Epithelial cell of esophagus (primary cell): ENCODE results near the gene RAMACL.

ENCODE experiments used
- DNase-seq: peaks from one replicate; pipeline ENCODE4 v3.0.0; 2010; ENCODE audit warnings: low read depth
- H3K4me3 ChIP-seq: 2 replicates; pipeline ENCODE4 v1.5.1; 2011; ENCODE audit warnings: mild to moderate bottlenecking, low read length, control low read depth
- TF ChIP-seq, protein P1 (sequence below): IDR thresholded peaks from 2 replicates; pipeline ENCODE4 v1.5.1; 2011; ENCODE audit warnings: low read depth, mild to moderate bottlenecking, low read length, control low read depth, inconsistent platforms; ENCODE audit not compliant: insufficient read depth; ENCODE audit errors: missing control alignments

The RAMACL gene

DNA sequence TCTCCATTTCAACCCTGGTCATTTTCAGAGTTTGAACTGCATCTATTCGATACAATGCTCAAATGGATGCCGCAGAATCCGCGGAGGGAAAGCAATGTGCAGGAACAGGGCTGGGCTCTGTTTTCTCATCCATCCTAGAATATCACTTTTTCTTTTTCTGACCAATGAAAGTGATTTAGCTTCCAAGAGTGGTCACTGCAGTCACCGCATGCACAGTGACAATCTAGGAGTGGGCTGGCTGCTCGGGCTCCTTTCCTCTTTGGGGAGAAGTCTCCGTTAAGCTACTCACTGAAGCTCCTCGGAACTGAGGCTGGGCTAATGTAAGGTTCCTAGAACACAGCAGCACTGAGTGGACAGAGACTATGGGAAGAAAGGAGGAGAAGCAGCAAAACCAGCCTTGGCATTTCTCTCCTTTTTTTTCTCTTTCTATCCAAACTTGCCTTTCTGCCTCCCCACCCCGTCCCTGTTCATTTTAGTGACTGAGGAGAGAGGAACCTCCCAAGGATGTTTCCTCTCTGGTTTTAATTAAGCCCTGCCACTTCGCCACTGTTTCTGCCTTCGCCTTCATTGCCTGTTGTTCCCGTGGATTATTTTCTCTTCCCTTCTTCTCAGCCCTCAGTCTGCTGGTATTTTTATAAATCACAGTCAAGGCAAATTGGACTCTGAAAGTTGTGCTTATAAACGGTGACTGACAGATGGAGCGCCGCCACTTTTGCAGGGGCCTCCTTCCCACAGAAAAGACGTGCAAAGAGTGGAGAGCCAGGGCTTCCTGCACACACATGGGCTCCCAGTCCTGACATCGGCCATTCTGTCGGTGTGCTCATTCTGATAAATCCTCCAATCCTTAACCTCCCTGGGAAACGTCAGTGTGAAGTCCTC, 41.1 kb downstream of the RAMACL start:
- no peak overlapping the region for H3K4me3 ChIP-seq
- DNase-seq = no peak
- TF ChIP-seq, protein P1, sequence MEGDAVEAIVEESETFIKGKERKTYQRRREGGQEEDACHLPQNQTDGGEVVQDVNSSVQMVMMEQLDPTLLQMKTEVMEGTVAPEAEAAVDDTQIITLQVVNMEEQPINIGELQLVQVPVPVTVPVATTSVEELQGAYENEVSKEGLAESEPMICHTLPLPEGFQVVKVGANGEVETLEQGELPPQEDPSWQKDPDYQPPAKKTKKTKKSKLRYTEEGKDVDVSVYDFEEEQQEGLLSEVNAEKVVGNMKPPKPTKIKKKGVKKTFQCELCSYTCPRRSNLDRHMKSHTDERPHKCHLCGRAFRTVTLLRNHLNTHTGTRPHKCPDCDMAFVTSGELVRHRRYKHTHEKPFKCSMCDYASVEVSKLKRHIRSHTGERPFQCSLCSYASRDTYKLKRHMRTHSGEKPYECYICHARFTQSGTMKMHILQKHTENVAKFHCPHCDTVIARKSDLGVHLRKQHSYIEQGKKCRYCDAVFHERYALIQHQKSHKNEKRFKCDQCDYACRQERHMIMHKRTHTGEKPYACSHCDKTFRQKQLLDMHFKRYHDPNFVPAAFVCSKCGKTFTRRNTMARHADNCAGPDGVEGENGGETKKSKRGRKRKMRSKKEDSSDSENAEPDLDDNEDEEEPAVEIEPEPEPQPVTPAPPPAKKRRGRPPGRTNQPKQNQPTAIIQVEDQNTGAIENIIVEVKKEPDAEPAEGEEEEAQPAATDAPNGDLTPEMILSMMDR = no peak

DNA sequence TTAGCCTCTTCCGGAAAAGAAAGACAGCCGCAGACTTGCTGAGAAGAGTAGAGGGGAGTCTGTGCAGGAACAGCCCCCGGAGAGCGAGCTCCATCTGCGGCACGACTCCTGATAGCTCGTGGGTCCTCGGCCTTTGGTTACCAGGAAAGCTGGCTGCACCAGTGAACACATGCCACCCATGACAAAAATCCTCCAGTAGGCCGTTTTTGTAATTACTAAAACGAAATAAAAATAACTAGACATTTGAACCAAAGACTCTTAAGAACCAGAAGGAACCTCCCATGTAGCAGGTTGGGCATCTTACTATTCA, 42.2 kb downstream of the RAMACL start:
- TF ChIP-seq, protein P1 = no peak
- no peak overlapping the region for H3K4me3 ChIP-seq
- DNase-seq = no peak

DNA sequence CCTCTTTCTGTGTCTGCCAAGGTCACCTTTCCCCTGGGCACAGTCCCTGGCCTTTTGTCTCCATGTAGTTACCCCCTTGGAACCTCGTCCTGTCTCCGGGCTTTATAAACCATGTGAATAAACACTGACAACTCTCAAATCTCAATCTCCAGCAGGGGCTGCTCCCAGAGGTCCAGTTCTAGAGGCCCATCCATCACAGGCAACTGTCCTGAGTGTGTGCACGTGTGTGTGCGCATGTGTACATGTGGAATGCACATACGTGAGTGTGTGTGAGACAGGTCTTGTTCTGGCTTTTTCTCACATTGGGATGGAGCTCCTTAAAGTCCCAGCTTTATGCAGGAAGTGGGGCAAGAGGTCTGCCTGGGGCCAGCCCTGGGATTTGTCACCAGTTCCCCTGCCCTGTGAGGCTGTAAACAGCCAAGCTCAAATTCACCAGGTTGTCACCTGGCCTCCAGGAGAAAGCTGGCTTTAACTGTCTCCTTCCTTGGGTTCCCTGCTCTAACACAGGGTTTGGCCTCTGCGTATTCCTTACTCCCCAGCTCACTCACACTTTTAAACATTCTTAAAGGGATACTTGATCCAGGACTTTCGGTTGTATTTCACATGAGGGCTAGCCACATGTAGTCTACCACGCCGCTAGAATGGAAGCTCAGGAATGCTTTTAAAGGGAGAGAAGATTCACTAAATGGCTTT, 42.7 kb downstream of the RAMACL start:
- TF ChIP-seq, protein P1 = no peak
- H3K4me3 ChIP-seq = no peak overlapping the region
- DNase-seq = no peak

DNA sequence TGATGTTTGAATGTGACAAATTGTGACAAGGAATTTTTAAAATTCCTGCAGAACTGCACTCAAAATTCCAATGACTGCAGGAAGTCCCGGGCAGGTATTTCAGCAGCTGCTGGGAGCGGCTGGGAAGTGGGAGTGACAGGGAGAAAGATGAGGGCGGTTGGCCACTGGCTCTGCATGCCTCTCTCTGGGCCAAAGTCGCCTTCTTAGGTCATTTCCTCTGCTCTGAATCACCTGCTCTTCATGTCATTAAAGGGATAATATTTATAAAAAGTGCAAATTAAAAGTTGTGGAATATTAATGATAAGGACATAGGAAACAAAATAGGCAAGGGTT, 43.9 kb downstream of the RAMACL start:
- no peak overlapping the region for H3K4me3 ChIP-seq
- TF ChIP-seq, protein P1 = no peak
- peak; percentile 46 for DNase-seq

DNA sequence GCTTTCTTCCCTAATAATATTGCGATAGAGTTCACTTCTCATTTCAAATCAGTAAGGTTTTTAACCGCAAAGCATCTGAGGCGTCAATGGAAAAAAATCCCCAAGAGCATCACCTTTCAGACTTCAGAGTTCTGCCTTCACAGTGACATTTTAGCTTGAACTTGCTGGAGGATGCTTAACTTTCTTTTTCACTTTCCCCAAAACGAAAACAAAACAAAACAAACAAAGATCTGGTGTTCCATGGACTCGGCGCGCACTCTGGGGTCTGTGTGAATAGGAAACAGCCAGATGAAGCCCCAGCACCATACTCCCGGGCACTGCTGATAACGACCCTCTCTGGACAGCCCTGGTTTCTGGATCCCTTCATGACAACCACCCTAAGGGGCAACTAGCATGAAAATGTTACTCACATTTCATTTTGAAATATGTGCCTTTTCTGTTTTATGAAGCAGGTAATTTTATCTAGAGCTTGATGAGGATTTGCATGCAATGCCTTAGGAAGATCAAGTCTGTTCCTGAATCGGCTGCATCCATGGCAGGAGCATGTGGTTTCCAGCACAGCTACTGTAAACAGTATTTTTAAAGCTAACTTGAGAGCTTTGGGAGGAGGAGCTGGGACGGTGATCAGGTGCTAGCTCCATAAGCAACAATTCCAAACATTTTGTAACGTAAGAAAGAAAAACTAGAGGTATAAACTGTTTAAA, 44.5 kb downstream of the RAMACL start:
- DNase-seq = no peak
- no peak overlapping the region for H3K4me3 ChIP-seq
- TF ChIP-seq, protein P1 = no peak

DNA sequence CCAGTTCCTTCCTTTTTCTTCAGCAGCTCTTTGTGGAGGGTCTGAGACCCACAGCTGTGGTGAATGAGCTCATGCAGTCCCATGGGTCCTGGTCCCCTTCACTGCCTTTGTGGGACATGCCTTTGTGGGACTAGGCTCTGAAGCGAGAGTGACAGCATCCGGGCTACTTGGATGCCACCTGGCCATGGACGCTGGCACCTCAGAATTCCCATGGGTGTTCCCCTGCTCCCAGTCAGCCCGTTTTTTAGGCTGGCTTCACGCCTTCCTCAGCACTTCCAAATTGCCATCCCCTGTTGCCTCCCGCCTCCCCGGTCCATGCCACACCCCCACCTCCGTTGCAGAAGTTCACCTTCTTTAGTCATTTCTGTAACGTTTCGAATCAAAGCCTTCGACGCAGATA, 45.1 kb downstream of the RAMACL start:
- DNase-seq = no peak
- TF ChIP-seq, protein P1 = no peak
- no peak overlapping the region for H3K4me3 ChIP-seq
